ENCODE measurements around the gene CNTNAP2. TPM values are rescaled to one million over a fixed set of nuclear protein-coding genes. Genes with fewer than 3 reads are reported as not detected.

The CNTNAP2 gene
- total and polyA plus RNA-seq, 2 donors = 5.1 to 10.3 TPM

DNA sequence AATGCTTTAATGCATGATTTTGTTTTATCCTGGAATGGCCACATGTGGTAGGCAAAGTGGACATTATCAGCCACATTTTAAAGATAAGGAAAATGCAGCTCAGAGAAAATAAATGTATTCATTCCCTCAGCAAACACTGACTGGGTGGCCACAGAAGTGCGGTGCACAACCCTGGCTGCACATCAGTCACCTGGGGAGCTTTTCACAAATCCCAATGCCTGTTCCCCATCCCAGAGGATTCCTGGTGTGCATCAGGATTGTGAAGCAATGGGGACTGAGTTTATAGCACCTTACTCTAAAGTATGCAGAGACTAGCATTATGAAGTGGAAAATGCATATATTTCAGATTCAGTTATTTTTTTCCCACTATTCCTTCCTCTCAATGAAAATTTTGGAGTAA lies 2280.5 kb downstream of the CNTNAP2 start:
- Histone ChIP-seq H3K4me3 (ENCODE audit: low read length in 2 of 2) (no peak overlapping the region), H3K27me3 (ENCODE audit: control insufficient read depth in 2 of 2, insufficient read depth in 1 of 2, low read length in 1 of 2) (no peaks in the 10 kb centered on the region), H3K4me1 (ENCODE audit: control insufficient read depth in 2 of 2, insufficient read depth in 2 of 2, low read length in 2 of 2) (peaks cover 0 to 3% of the 10 kb centered on the region in 2 donors), H3K36me3 (ENCODE audit: control insufficient read depth in 2 of 2, insufficient read depth in 2 of 2, low read length in 1 of 2) (no peaks in the 10 kb centered on the region), H3K27ac (ENCODE audit: low read depth in 1 of 2, low read length in 1 of 2) (no peak overlapping the region), H3K9me3 (ENCODE audit: control insufficient read depth in 2 of 2, insufficient read depth in 1 of 2, low read length in 1 of 2) (no peaks in the 10 kb centered on the region)
- WGBS = 95% methylated on average over 1 of the region's 1 CpG
- no peak for DNase-seq (ENCODE audit: low read depth in 6 of 9, low spot score in 9 of 9)

DNA sequence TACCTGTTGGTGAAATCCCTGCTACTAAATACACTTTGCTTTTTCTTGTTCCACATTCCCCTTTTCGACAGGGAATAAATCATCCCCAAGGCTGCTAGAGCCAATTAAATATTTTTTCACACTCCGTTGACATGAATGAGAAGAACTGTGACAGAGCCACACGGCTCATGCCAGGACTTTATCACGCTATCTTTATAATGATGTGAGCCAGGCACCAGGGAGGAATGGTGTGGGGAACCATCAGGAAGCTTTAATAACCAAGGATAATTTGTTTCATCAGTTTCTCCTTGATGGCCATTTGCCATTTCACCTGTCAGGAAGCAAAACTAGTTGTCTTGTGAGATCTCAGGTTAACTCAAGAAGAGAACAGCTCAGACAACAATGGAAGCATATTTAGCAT lies 2280.9 kb downstream of the CNTNAP2 start:
- Histone ChIP-seq H3K4me3 (ENCODE audit: low read length in 2 of 2) (no peak overlapping the region), H3K27ac (ENCODE audit: low read depth in 1 of 2, low read length in 1 of 2) (no peak overlapping the region), H3K9me3 (ENCODE audit: control insufficient read depth in 2 of 2, insufficient read depth in 1 of 2, low read length in 1 of 2) (no peaks in the 10 kb centered on the region), H3K36me3 (ENCODE audit: control insufficient read depth in 2 of 2, insufficient read depth in 2 of 2, low read length in 1 of 2) (no peaks in the 10 kb centered on the region), H3K27me3 (ENCODE audit: control insufficient read depth in 2 of 2, insufficient read depth in 1 of 2, low read length in 1 of 2) (no peaks in the 10 kb centered on the region), H3K4me1 (ENCODE audit: control insufficient read depth in 2 of 2, insufficient read depth in 2 of 2, low read length in 2 of 2) (peaks cover 0 to 3% of the 10 kb centered on the region in 2 donors)
- WGBS = 64% methylated on average over 4 of the region's 4 CpGs
- DNase-seq (ENCODE audit: low read depth in 6 of 9, low spot score in 9 of 9) = no peak

DNA sequence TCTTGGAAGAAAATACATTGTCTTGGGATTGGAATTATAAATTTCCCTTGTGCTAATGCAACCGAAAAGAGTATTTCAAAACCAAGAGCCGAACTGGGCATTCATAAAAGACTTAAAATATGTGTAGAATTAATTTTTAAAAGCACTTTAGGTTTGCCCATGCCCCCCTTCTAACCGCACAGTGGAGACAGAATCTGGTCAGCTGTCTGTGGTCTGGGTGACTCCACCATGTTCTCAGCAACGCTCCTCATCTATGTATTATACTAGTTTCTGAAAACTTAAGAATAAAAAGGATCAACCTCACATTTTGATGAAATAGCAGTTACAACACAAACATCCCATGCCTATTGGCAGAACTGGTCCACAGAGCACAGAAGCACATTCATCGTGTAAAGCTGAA lies 2281.4 kb downstream of the CNTNAP2 start:
- no peak overlapping the region for H3K27ac ChIP-seq (ENCODE audit: low read depth in 1 of 2, low read length in 1 of 2)
- WGBS = 50% methylated on average over 5 of the region's 5 CpGs

DNA sequence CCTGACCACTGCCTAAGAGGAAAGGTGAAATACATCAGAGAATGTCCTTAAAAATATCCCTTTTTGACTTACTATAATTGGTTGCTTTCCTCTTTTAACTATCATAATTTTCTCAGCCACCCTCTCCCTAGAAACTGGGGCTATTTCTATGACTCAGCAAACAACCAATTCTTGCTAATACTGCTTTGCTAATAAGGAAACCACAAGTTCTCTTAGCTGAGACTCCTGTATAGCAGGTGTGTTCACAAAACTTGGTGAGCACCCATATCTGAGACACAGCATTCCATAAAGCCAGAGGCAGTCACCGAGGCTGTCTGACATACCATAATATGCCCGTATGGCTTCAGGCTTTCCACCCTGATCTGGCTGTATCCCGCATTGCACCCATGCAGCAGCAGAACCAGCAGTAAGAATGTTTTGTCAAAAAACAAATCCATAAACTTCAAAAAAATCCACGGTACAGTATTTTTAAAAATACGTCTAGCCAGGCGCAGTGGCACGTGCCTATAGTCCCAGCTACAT lies 2282.3 kb downstream of the CNTNAP2 start:
- H3K4me1 ChIP-seq (ENCODE audit: control insufficient read depth in 2 of 2, insufficient read depth in 2 of 2, low read length in 2 of 2) = peaks cover 0 to 3% of the 10 kb centered on the region in 2 donors
- no peaks in the 10 kb centered on the region for H3K36me3 ChIP-seq (ENCODE audit: control insufficient read depth in 2 of 2, insufficient read depth in 2 of 2, low read length in 1 of 2)
- H3K27me3 ChIP-seq (ENCODE audit: control insufficient read depth in 2 of 2, insufficient read depth in 1 of 2, low read length in 1 of 2) = no peaks in the 10 kb centered on the region
- H3K4me3 ChIP-seq (ENCODE audit: low read length in 2 of 2) = no peak overlapping the region
- 72% methylated on average over 7 of the region's 7 CpGs for WGBS
- no peak for DNase-seq (ENCODE audit: low read depth in 6 of 9, low spot score in 9 of 9)
- no peak overlapping the region for H3K27ac ChIP-seq (ENCODE audit: low read depth in 1 of 2, low read length in 1 of 2)
- no peaks in the 10 kb centered on the region for H3K9me3 ChIP-seq (ENCODE audit: control insufficient read depth in 2 of 2, insufficient read depth in 1 of 2, low read length in 1 of 2)

More for the DNA sequence above, 2281.4 kb downstream of the CNTNAP2 start:
- peaks cover 0 to 3% of the 10 kb centered on the region in 2 donors for H3K4me1 ChIP-seq (ENCODE audit: control insufficient read depth in 2 of 2, insufficient read depth in 2 of 2, low read length in 2 of 2)
- H3K36me3 ChIP-seq (ENCODE audit: control insufficient read depth in 2 of 2, insufficient read depth in 2 of 2, low read length in 1 of 2) = no peaks in the 10 kb centered on the region
- H3K9me3 ChIP-seq (ENCODE audit: control insufficient read depth in 2 of 2, insufficient read depth in 1 of 2, low read length in 1 of 2) = no peaks in the 10 kb centered on the region
- no peaks in the 10 kb centered on the region for H3K27me3 ChIP-seq (ENCODE audit: control insufficient read depth in 2 of 2, insufficient read depth in 1 of 2, low read length in 1 of 2)
- H3K4me3 ChIP-seq (ENCODE audit: low read length in 2 of 2) = no peak overlapping the region
- no peak for DNase-seq (ENCODE audit: low read depth in 6 of 9, low spot score in 9 of 9)

DNA sequence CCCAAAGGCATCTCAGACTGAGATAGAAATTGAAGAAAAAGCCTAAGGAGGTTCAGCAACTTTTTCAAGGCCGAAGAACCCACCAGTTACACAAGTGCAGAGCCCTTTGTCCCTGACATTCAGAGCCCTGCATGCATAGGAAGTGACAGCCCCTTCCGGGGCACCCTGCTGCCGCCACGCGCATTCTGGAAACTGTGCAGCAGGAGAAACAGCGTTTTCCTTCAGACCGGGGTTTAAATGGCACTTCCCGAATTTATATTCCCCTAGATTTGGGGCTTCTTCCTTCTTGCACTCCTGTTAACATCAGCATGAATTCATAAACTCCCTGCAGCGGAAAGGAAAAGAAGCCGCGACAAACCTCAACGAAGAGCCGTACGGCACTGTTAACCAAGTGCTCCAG lies 2283.5 kb downstream of the CNTNAP2 start:
- Histone ChIP-seq H3K9me3 (ENCODE audit: control insufficient read depth in 2 of 2, insufficient read depth in 1 of 2, low read length in 1 of 2) (no peaks in the 10 kb centered on the region), H3K4me3 (ENCODE audit: low read length in 2 of 2) (no peak overlapping the region), H3K27ac (ENCODE audit: low read depth in 1 of 2, low read length in 1 of 2) (no peak overlapping the region), H3K36me3 (ENCODE audit: control insufficient read depth in 2 of 2, insufficient read depth in 2 of 2, low read length in 1 of 2) (no peaks in the 10 kb centered on the region), H3K27me3 (ENCODE audit: control insufficient read depth in 2 of 2, insufficient read depth in 1 of 2, low read length in 1 of 2) (no peaks in the 10 kb centered on the region), H3K4me1 (ENCODE audit: control insufficient read depth in 2 of 2, insufficient read depth in 2 of 2, low read length in 2 of 2) (peaks cover 0 to 3% of the 10 kb centered on the region in 2 donors)
- 81% methylated on average over 14 of the region's 14 CpGs for WGBS
- no peak for DNase-seq (ENCODE audit: low read depth in 6 of 9, low spot score in 9 of 9)

DNA sequence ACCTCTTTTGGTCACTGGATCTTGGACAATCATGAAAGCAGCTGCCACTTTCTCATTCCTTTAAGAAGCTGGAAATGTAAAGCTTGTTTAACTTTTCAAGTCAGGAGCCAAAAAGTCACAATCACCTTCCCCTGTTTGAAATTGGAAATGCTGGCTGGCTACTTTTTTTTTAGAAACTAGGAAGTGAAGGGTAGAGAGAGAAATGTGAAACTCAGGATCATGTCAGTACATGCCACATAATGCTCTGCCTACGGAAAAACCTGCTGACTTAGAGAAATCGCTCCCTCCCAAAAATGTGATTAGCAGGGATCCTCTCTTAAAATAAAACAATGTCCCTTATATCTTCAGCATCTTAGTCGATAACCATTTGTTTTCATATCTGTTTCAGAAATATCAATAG lies 2285.6 kb downstream of the CNTNAP2 start:
- DNase-seq (ENCODE audit: low read depth in 6 of 9, low spot score in 9 of 9) = peak in 1 of 9 donors; percentile 12
- Histone ChIP-seq H3K4me1 (ENCODE audit: control insufficient read depth in 2 of 2, insufficient read depth in 2 of 2, low read length in 2 of 2) (peaks cover 0 to 3% of the 10 kb centered on the region in 2 donors), H3K36me3 (ENCODE audit: control insufficient read depth in 2 of 2, insufficient read depth in 2 of 2, low read length in 1 of 2) (no peaks in the 10 kb centered on the region), H3K27me3 (ENCODE audit: control insufficient read depth in 2 of 2, insufficient read depth in 1 of 2, low read length in 1 of 2) (no peaks in the 10 kb centered on the region), H3K27ac (ENCODE audit: low read depth in 1 of 2, low read length in 1 of 2) (no peak overlapping the region), H3K9me3 (ENCODE audit: control insufficient read depth in 2 of 2, insufficient read depth in 1 of 2, low read length in 1 of 2) (no peaks in the 10 kb centered on the region), H3K4me3 (ENCODE audit: low read length in 2 of 2) (no peak overlapping the region)
- 90% methylated on average over 3 of the region's 3 CpGs for WGBS

DNA sequence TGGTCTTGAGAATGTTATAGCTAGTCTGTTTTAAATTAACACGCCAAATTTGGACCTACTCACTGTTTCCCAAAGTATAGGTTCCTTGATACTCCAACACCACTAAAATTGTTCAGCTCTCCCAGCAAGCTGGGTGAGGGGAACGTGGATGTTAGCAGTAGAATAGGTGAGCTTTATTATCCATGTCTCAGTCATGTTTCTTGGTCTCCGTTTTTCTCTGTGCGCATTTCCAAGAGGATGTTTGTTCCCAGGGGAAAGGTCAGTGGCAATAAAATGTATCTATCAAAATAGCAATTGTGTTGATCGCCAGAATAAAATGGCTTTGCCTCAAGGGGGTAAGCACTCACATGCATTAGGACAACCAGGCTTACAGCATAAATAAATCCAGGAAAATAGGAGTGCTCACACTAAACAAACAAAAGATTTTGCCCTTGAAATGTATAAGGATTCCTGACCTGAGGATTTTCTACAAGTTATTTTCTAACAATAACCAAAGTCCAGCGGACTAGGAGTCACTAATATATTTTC lies 2286.9 kb downstream of the CNTNAP2 start:
- 81% methylated on average over 6 of the region's 6 CpGs for WGBS
- no peaks in the 10 kb centered on the region for H3K27me3 ChIP-seq (ENCODE audit: control insufficient read depth in 2 of 2, insufficient read depth in 1 of 2, low read length in 1 of 2)
- DNase-seq (ENCODE audit: low read depth in 6 of 9, low spot score in 9 of 9) = no peak
- no peaks in the 10 kb centered on the region for H3K36me3 ChIP-seq (ENCODE audit: control insufficient read depth in 2 of 2, insufficient read depth in 2 of 2, low read length in 1 of 2)
- no peaks in the 10 kb centered on the region for H3K9me3 ChIP-seq (ENCODE audit: control insufficient read depth in 2 of 2, insufficient read depth in 1 of 2, low read length in 1 of 2)
- H3K4me3 ChIP-seq (ENCODE audit: low read length in 2 of 2) = no peak overlapping the region
- no peaks in the 10 kb centered on the region for H3K4me1 ChIP-seq (ENCODE audit: control insufficient read depth in 2 of 2, insufficient read depth in 2 of 2, low read length in 2 of 2)
- H3K27ac ChIP-seq (ENCODE audit: low read depth in 1 of 2, low read length in 1 of 2) = no peak overlapping the region

DNA sequence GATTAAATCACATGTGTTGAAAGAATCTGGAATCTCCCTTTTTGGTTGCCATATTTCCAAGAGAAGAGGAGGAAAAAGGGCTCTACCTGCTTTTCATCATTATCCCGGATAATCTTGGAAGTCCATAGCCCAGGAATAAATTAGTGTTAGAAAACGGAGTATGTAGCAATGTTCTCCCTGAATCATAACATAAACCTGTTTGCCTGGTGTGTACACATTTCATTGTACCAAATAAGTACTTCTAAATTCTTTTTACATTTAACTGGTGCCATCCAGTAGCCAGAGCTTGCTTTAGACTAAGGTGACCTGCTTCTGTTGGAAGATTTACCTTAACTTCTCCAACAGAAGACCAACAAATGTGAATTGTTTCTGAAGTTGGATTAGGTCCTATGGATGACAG lies 2291.7 kb downstream of the CNTNAP2 start:
- Histone ChIP-seq H3K36me3 (ENCODE audit: control insufficient read depth in 2 of 2, insufficient read depth in 2 of 2, low read length in 1 of 2) (no peaks in the 10 kb centered on the region), H3K9me3 (ENCODE audit: control insufficient read depth in 2 of 2, insufficient read depth in 1 of 2, low read length in 1 of 2) (no peaks in the 10 kb centered on the region), H3K4me1 (ENCODE audit: control insufficient read depth in 2 of 2, insufficient read depth in 2 of 2, low read length in 2 of 2) (no peaks in the 10 kb centered on the region), H3K27ac (ENCODE audit: low read depth in 1 of 2, low read length in 1 of 2) (no peak overlapping the region), H3K4me3 (ENCODE audit: low read length in 2 of 2) (no peak overlapping the region), H3K27me3 (ENCODE audit: control insufficient read depth in 2 of 2, insufficient read depth in 1 of 2, low read length in 1 of 2) (no peaks in the 10 kb centered on the region)
- no peak for DNase-seq (ENCODE audit: low read depth in 6 of 9, low spot score in 9 of 9)
- 94% methylated on average over 2 of the region's 2 CpGs for WGBS

DNA sequence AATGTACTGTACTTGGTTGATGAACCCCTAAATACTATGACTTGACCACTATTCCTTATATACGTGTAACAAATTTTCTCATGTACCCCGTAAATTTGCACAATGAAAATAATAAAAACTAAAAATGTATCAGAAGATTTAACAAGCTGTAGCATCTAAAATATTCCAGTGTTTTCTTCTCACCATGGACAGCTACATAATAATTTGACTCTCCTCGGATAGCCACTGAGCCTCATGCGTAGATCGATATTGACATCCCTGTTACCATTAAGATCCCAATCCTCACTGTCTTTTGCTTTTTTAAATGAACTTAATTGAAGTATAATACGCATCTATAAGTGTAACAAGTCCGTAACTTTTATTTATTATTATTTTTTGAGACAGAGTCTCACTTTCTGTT lies 2294.3 kb downstream of the CNTNAP2 start:
- Histone ChIP-seq H3K27ac (ENCODE audit: low read depth in 1 of 2, low read length in 1 of 2) (no peak overlapping the region), H3K9me3 (ENCODE audit: control insufficient read depth in 2 of 2, insufficient read depth in 1 of 2, low read length in 1 of 2) (no peaks in the 10 kb centered on the region), H3K36me3 (ENCODE audit: control insufficient read depth in 2 of 2, insufficient read depth in 2 of 2, low read length in 1 of 2) (no peaks in the 10 kb centered on the region), H3K4me1 (ENCODE audit: control insufficient read depth in 2 of 2, insufficient read depth in 2 of 2, low read length in 2 of 2) (no peaks in the 10 kb centered on the region), H3K4me3 (ENCODE audit: low read length in 2 of 2) (no peak overlapping the region), H3K27me3 (ENCODE audit: control insufficient read depth in 2 of 2, insufficient read depth in 1 of 2, low read length in 1 of 2) (no peaks in the 10 kb centered on the region)
- 83% methylated on average over 7 of the region's 7 CpGs for WGBS
- DNase-seq (ENCODE audit: low read depth in 6 of 9, low spot score in 9 of 9) = no peak
